HEK293 (cell line): ENCODE measurements around the gene ZBTB8A.
A peak's percentile ranks its signal among the peaks of the same experiment; 100 is the strongest.

Experiments
- AEBP2 ChIP-seq: fragments of 450-650 bp; formaldehyde crosslinking; IDR thresholded peaks from 2 replicates; pipeline ENCODE4 v1.5.1; 2016; ENCODE audit warnings: missing biosample characterization, missing genetic modification characterization, borderline replicate concordance
- BCL11A ChIP-seq: fragments of 450-650 bp; formaldehyde crosslinking; IDR thresholded peaks from 2 replicates; pipeline ENCODE4 v1.5.1; 2016; ENCODE audit warnings: low read depth, missing biosample characterization, missing genetic modification characterization
- EGR2 ChIP-seq: fragments of 450-650 bp; formaldehyde crosslinking; IDR thresholded peaks from 2 replicates; pipeline ENCODE4 v1.5.1; 2016; ENCODE audit warnings: low read depth, missing biosample characterization, missing genetic modification characterization
- HOXD13 ChIP-seq: sonication (generic); formaldehyde crosslinking; IDR thresholded peaks from 2 replicates; pipeline ENCODE4 v1.8.0; 2022; ENCODE audit warnings: missing genetic modification reagents, borderline replicate concordance
- KLF7 ChIP-seq: fragments of 450-650 bp; formaldehyde crosslinking; IDR thresholded peaks from 2 replicates; pipeline ENCODE4 v1.5.1; 2016; ENCODE audit warnings: missing biosample characterization, missing genetic modification characterization, borderline replicate concordance
- PRDM2 ChIP-seq: fragments of 450-650 bp; formaldehyde crosslinking; IDR thresholded peaks from 2 replicates; pipeline ENCODE4 v1.5.1; 2016; ENCODE audit warnings: missing biosample characterization, missing genetic modification characterization, borderline replicate concordance
- SP2 ChIP-seq: fragments of 450-650 bp; formaldehyde crosslinking; IDR thresholded peaks from 2 replicates; pipeline ENCODE4 v1.5.1; 2016; ENCODE audit warnings: missing biosample characterization, missing genetic modification characterization
- ZBTB26 ChIP-seq: fragments of 450-650 bp; formaldehyde crosslinking; optimal IDR thresholded peaks from 2 replicates; pipeline ENCODE3; 2016; ENCODE audit warnings: missing biosample characterization, mild to moderate bottlenecking, missing genetic modification characterization
- ZIC2 ChIP-seq: fragments of 450-650 bp; formaldehyde crosslinking; IDR thresholded peaks from 2 replicates; pipeline ENCODE4 v1.5.1; 2016; ENCODE audit warnings: missing biosample characterization, missing genetic modification characterization
- ZNF18 ChIP-seq: fragments of 450-650 bp; formaldehyde crosslinking; IDR thresholded peaks from 2 replicates; pipeline ENCODE4 v1.5.1; 2016; ENCODE audit warnings: missing biosample characterization, missing genetic modification characterization
- ZNF24 ChIP-seq: fragments of 450-650 bp; formaldehyde crosslinking; IDR thresholded peaks from 2 replicates; pipeline ENCODE4 v1.5.1; 2016; ENCODE audit warnings: missing biosample characterization, missing genetic modification characterization
- ZNF280D ChIP-seq: fragments of 450-650 bp; formaldehyde crosslinking; IDR thresholded peaks from 2 replicates; pipeline ENCODE4 v1.5.1; 2016; ENCODE audit warnings: missing biosample characterization, missing genetic modification characterization
- ZNF302 ChIP-seq: fragments of 450-650 bp; formaldehyde crosslinking; IDR thresholded peaks from 2 replicates; pipeline ENCODE4 v1.5.1; 2016; ENCODE audit warnings: missing biosample characterization, missing genetic modification characterization, low read depth
- ZNF394 ChIP-seq: fragments of 450-650 bp; formaldehyde crosslinking; IDR thresholded peaks from 2 replicates; pipeline ENCODE4 v1.5.1; 2016; ENCODE audit warnings: missing biosample characterization, missing genetic modification characterization, mild to moderate bottlenecking, moderate library complexity, borderline replicate concordance
- ZNF423 ChIP-seq: fragments of 450-650 bp; formaldehyde crosslinking; IDR thresholded peaks from 2 replicates; pipeline ENCODE4 v1.5.1; 2016; ENCODE audit warnings: missing biosample characterization, missing genetic modification characterization
- ZNF449 ChIP-seq: fragments of 450-650 bp; formaldehyde crosslinking; IDR thresholded peaks from 2 replicates; pipeline ENCODE4 v1.5.1; 2017; ENCODE audit warnings: missing biosample characterization, mild to moderate bottlenecking, missing genetic modification characterization, moderate library complexity
- ZNF473 ChIP-seq: fragments of 450-650 bp; formaldehyde crosslinking; IDR thresholded peaks from 2 replicates; pipeline ENCODE4 v1.5.1; 2017; ENCODE audit warnings: missing biosample characterization, missing genetic modification characterization
- ZNF621 ChIP-seq: fragments of 450-650 bp; formaldehyde crosslinking; IDR thresholded peaks from 2 replicates; pipeline ENCODE4 v1.5.1; 2017; ENCODE audit warnings: missing biosample characterization, missing genetic modification characterization
- ZNF660 ChIP-seq: fragments of 450-650 bp; IDR thresholded peaks from 2 replicates; pipeline ENCODE4 v1.5.1; 2018; ENCODE audit warnings: missing biosample characterization, mild to moderate bottlenecking, missing genetic modification characterization
- ZNF677 ChIP-seq: fragments of 450-650 bp; IDR thresholded peaks from 2 replicates; pipeline ENCODE4 v1.5.0; 2018; ENCODE audit warnings: missing biosample characterization, mild to moderate bottlenecking, missing genetic modification characterization, moderate library complexity

Gene ZBTB8A

GRCh38 chr1:32650752-32651460 lies 111.7 kb downstream of the ZBTB8A start, which contains the start of gene RBBP4 (continued):
- TF ChIP-seq PRDM2 (tag by site-specific recombination) (no peak), ZIC2 (tag by site-specific recombination) (peak; percentile 74), ZNF302 (tag by site-specific recombination) (no peak), ZNF24 (tag by site-specific recombination) (no peak), ZNF660 (tag by site-specific recombination) (peak; percentile 42; the same call in 1 of the 2 replicates), ZNF423 (tag by site-specific recombination) (peak; percentile 79), EGR2 (tag by site-specific recombination) (peak; percentile 70), ZNF473 (tag by site-specific recombination) (no peak), BCL11A (tag by site-specific recombination) (0 out of 2 replicates have a peak, but pooled peaks have one; percentile 52), SP2 (tag by site-specific recombination) (peak; percentile 98), ZNF449 (tag by site-specific recombination) (peak; percentile 45; the same call in 1 of the 2 replicates), HOXD13 (CRISPR knock-in tag) (peak; percentile 76; the same call in 1 of the 2 replicates), ZNF677 (tag by site-specific recombination) (no peak), KLF7 (tag by site-specific recombination) (0 out of 2 replicates have a peak, but pooled peaks have one; percentile 37), ZNF621 (no peak), ZNF280D (tag by site-specific recombination) (no peak), ZNF18 (tag by site-specific recombination) (peak; percentile 89), ZNF394 (tag by site-specific recombination) (peak; percentile 92), AEBP2 (tag by site-specific recombination) (no peak), ZBTB26 (tag by site-specific recombination) (peak; percentile 100)
